ENCODE measurements around the gene RANBP17. TPM values are rescaled to one million over a fixed set of nuclear protein-coding genes. Genes with fewer than 3 reads are reported as not detected.
"Not testable (repeated sequence)": the region's sequence is repeated elsewhere in the genome, so short reads cannot be mapped to it uniquely, and the experiment has no call there.

The RANBP17 gene
- total RNA-seq, 1 experiment from 2014 or later: not detected

DNA sequence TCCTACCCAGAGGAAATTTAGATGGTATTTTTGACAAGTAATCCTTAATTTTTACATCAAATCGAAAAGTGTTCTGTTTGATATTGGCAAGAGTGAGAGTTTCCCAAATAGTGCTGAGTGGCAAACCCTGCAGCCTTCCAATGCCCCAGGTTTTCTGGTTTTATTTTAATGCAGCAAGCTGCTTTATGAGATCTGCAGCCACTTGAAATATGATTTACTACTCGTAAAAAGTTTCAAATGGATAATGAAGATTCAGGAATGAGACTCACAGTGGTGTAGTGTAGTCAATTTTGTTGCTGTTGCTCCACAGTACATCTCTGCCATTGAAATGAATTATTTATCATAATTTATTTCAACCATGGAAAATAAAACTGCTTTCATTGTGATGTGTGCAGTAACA lies 423.6 kb downstream of the RANBP17 start:
- H3K9me3 ChIP-seq (ENCODE audit: low read length): no peaks in the 10 kb centered on the region
- H3K4me2 ChIP-seq (ENCODE audit: low read depth, low read length, poor library complexity, severe bottlenecking): no peak overlapping the region
- DNase-seq: no peak
- H3K27ac ChIP-seq (ENCODE audit: low read length): no peak overlapping the region
- H3K27me3 ChIP-seq (ENCODE audit: low read length): no peaks in the 10 kb centered on the region
- no peak overlapping the region for H3K9ac ChIP-seq (ENCODE audit: low read length)
- H2AFZ ChIP-seq (ENCODE audit: low read length): no peak overlapping the region
- H4K20me1 ChIP-seq (ENCODE audit: insufficient read depth, low read depth, low read length): no peaks in the 10 kb centered on the region
- no peaks in the 10 kb centered on the region for H3K4me1 ChIP-seq (ENCODE audit: low read length)
- H3K4me3 ChIP-seq (ENCODE audit: low read length): no peak overlapping the region
- H3K79me2 ChIP-seq (ENCODE audit: low read length): no peaks in the 10 kb centered on the region
- H3K36me3 ChIP-seq (ENCODE audit: insufficient read depth, low read length): no peaks in the 10 kb centered on the region
- H3K9me2 ChIP-seq (replicated peaks; ENCODE audit: insufficient read depth, low read length): no peaks in the 10 kb centered on the region

DNA sequence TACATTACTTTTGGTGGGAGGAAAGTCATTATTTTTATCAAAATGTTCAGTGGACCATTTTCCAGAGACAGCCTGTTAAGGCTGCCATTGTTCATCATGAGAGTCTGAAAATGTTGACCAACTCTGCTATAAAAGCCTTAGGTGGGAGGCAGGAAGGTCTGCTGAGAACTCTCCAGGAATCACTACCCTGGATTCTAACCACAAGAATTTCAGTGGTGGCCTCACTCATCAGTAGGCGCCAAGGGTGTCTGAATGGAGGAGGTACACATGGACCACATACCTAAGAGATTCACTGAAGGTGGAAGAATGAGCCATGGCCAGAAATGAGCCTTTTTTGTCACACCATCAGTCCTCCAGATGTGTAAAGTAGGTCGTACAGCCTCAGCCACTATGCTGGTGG lies 426.2 kb downstream of the RANBP17 start:
- H4K20me1 ChIP-seq (ENCODE audit: insufficient read depth, low read depth, low read length): no peaks in the 10 kb centered on the region
- no peaks in the 10 kb centered on the region for H3K27me3 ChIP-seq (ENCODE audit: low read length)
- H3K9me3 ChIP-seq (ENCODE audit: low read length): no peaks in the 10 kb centered on the region
- H3K4me1 ChIP-seq (ENCODE audit: low read length): no peaks in the 10 kb centered on the region
- no peaks in the 10 kb centered on the region for H3K36me3 ChIP-seq (ENCODE audit: insufficient read depth, low read length)
- H3K9me2 ChIP-seq (replicated peaks; ENCODE audit: insufficient read depth, low read length): no peaks in the 10 kb centered on the region
- H3K4me2 ChIP-seq (ENCODE audit: low read depth, low read length, poor library complexity, severe bottlenecking): no peak overlapping the region
- H3K4me3 ChIP-seq (ENCODE audit: low read length): no peak overlapping the region
- H3K79me2 ChIP-seq (ENCODE audit: low read length): no peaks in the 10 kb centered on the region
- no peak overlapping the region for H3K27ac ChIP-seq (ENCODE audit: low read length)
- H3K9ac ChIP-seq (ENCODE audit: low read length): no peak overlapping the region
- DNase-seq: no peak
- H2AFZ ChIP-seq (ENCODE audit: low read length): no peak overlapping the region

DNA sequence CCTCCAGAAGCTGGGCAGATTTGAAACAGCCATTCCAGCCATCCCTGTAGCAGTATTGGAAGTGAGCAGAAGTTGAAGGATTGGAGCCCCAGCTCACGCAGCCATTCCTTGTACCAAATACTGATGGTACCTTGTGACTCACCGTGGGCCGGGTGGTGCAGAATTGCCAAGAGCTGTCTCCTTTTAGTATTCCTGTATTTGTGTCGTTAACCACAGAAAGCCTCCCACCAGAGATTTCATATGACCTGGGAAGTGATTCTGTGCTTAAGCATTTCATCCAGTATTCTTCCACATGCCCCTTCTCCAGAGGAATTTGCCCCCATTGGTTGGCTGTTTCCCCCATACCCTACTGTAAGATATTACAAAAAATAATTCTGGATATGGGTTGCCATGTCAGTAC lies 429.6 kb downstream of the RANBP17 start:
- no peak overlapping the region for H2AFZ ChIP-seq (ENCODE audit: low read length)
- H3K9ac ChIP-seq (ENCODE audit: low read length): no peak overlapping the region
- H3K27ac ChIP-seq (ENCODE audit: low read length): no peak overlapping the region
- no peak overlapping the region for H3K4me2 ChIP-seq (ENCODE audit: low read depth, low read length, poor library complexity, severe bottlenecking)
- no peaks in the 10 kb centered on the region for H3K9me3 ChIP-seq (ENCODE audit: low read length)
- H3K27me3 ChIP-seq (ENCODE audit: low read length): no peaks in the 10 kb centered on the region
- DNase-seq: no peak
- H3K36me3 ChIP-seq (ENCODE audit: insufficient read depth, low read length): no peaks in the 10 kb centered on the region
- no peaks in the 10 kb centered on the region for H3K4me1 ChIP-seq (ENCODE audit: low read length)
- no peaks in the 10 kb centered on the region for H3K79me2 ChIP-seq (ENCODE audit: low read length)
- H3K9me2 ChIP-seq (replicated peaks; ENCODE audit: insufficient read depth, low read length): no peaks in the 10 kb centered on the region
- no peaks in the 10 kb centered on the region for H4K20me1 ChIP-seq (ENCODE audit: insufficient read depth, low read depth, low read length)
- no peak overlapping the region for H3K4me3 ChIP-seq (ENCODE audit: low read length)

DNA sequence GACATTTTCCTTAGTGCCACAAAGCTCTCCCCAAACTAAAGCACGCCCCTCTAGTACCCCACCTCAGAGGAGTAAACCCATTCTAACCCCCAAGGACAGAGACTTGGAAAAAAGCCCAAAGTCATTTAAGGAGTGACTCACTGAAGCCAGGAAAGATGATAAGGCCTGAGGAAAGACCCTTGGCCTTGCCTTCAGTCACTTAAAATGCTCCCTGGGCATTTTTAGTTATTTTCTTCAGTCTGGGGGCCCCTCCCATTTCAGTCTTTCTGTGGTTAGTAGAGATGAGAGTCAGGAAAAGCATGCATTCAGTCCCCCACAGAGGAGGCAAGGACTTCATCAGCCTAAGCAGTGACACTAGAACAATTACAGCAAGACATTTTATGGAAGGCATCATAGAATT lies 433.5 kb downstream of the RANBP17 start:
- Histone ChIP-seq H3K36me3 (ENCODE audit: insufficient read depth, low read length) (no peaks in the 10 kb centered on the region), H3K4me2 (ENCODE audit: low read depth, low read length, poor library complexity, severe bottlenecking) (no peak overlapping the region), H3K27me3 (ENCODE audit: low read length) (no peaks in the 10 kb centered on the region), H3K9me2 (replicated peaks; ENCODE audit: insufficient read depth, low read length) (no peaks in the 10 kb centered on the region), H3K9me3 (ENCODE audit: low read length) (no peaks in the 10 kb centered on the region), H3K4me3 (ENCODE audit: low read length) (no peak overlapping the region), H2AFZ (ENCODE audit: low read length) (no peak overlapping the region), H3K4me1 (ENCODE audit: low read length) (peaks cover 7% of the 10 kb centered on the region), H3K27ac (ENCODE audit: low read length) (no peak overlapping the region), H3K79me2 (ENCODE audit: low read length) (no peaks in the 10 kb centered on the region), H4K20me1 (ENCODE audit: insufficient read depth, low read depth, low read length) (no peaks in the 10 kb centered on the region), H3K9ac (ENCODE audit: low read length) (no peak overlapping the region)
- no peak for DNase-seq

DNA sequence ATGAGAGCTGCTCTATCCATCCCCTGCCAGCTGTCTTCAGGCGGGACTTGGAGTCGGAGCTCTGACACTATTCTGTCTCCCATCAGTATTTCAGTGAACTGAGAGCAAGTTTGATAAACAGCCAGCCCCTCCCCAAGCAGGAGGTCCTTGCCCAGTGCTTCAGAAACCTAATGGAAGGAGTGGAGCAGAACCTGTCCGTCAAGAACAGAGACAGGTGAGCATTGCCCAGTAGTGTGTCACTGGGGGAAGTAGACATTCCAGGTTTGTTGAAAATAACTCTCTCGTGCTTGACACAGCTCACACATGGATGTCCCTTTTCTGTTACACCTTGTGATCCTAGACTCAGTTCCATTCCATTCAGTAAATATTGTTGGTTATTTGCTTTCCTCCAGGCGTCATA lies 434.0 kb downstream of the RANBP17 start:
- no peaks in the 10 kb centered on the region for H3K36me3 ChIP-seq (ENCODE audit: insufficient read depth, low read length)
- H3K4me2 ChIP-seq (ENCODE audit: low read depth, low read length, poor library complexity, severe bottlenecking): no peak overlapping the region
- H3K9me2 ChIP-seq (replicated peaks; ENCODE audit: insufficient read depth, low read length): no peaks in the 10 kb centered on the region

DNA sequence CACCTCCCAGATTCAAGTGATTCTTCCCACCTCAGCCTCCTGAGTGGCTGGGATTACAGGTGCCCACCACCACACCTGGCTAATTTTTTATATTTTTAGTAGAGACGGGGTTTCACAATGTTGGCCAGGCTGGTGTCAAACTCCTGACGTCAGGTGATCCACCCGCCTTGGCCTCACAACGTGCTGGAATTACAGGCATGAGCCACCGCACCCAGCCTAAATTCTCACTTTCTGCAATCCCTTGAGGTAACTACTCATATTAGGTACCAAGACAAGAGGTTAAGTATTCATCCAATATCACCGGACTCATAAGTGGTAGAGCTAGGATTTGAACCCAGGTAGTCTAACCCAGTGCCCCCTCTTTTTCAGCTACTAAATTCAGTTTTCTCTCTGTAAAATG lies 436.1 kb downstream of the RANBP17 start:
- not testable (repeated sequence) for H3K36me3 ChIP-seq (ENCODE audit: insufficient read depth, low read length); H3K9ac ChIP-seq (ENCODE audit: low read length); H3K4me1 ChIP-seq (ENCODE audit: low read length); H3K9me3 ChIP-seq (ENCODE audit: low read length); H3K4me2 ChIP-seq (ENCODE audit: low read depth, low read length, poor library complexity, severe bottlenecking); H3K4me3 ChIP-seq (ENCODE audit: low read length); H3K27me3 ChIP-seq (ENCODE audit: low read length); H3K9me2 ChIP-seq (replicated peaks; ENCODE audit: insufficient read depth, low read length); H4K20me1 ChIP-seq (ENCODE audit: insufficient read depth, low read depth, low read length); H2AFZ ChIP-seq (ENCODE audit: low read length); DNase-seq; H3K27ac ChIP-seq (ENCODE audit: low read length); H3K79me2 ChIP-seq (ENCODE audit: low read length)

More for the DNA sequence above, 434.0 kb downstream of the RANBP17 start:
- Histone ChIP-seq H4K20me1 (ENCODE audit: insufficient read depth, low read depth, low read length) (no peaks in the 10 kb centered on the region), H3K9me3 (ENCODE audit: low read length) (no peaks in the 10 kb centered on the region), H3K79me2 (ENCODE audit: low read length) (no peaks in the 10 kb centered on the region), H2AFZ (ENCODE audit: low read length) (no peak overlapping the region), H3K27ac (ENCODE audit: low read length) (no peak overlapping the region), H3K9ac (ENCODE audit: low read length) (no peak overlapping the region), H3K27me3 (ENCODE audit: low read length) (no peaks in the 10 kb centered on the region), H3K4me1 (ENCODE audit: low read length) (peaks cover 7% of the 10 kb centered on the region), H3K4me3 (ENCODE audit: low read length) (no peak overlapping the region)
- DNase-seq: no peak

DNA sequence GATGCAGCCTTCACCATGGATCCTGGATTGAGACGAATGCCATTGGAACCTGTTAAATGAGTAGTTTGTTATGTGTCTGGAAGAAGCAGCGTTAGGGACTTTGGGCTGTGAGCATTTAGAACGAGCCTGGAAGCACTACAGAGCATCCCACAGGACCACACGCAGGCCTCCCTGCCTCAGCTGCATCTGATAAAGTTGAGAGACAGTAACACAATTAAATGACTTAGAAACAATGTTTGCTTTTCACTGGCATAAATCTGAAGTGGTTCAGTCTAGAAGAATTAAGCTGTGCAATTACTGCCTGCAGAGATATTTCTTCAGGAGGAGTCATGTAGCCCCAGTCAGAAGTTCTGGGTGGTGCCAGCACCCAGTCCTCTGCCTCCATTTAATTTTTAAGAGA lies 437.4 kb downstream of the RANBP17 start:
- no peaks in the 10 kb centered on the region for H3K9me2 ChIP-seq (replicated peaks; ENCODE audit: insufficient read depth, low read length)
- H3K27me3 ChIP-seq (ENCODE audit: low read length): no peaks in the 10 kb centered on the region
- H3K4me2 ChIP-seq (ENCODE audit: low read depth, low read length, poor library complexity, severe bottlenecking): no peak overlapping the region
- H3K4me1 ChIP-seq (ENCODE audit: low read length): peaks cover 7% of the 10 kb centered on the region
- DNase-seq: no peak
- no peak overlapping the region for H2AFZ ChIP-seq (ENCODE audit: low read length)
- no peaks in the 10 kb centered on the region for H3K9me3 ChIP-seq (ENCODE audit: low read length)
- H3K9ac ChIP-seq (ENCODE audit: low read length): no peak overlapping the region
- no peaks in the 10 kb centered on the region for H3K36me3 ChIP-seq (ENCODE audit: insufficient read depth, low read length)
- no peaks in the 10 kb centered on the region for H3K79me2 ChIP-seq (ENCODE audit: low read length)
- H3K27ac ChIP-seq (ENCODE audit: low read length): no peak overlapping the region
- no peaks in the 10 kb centered on the region for H4K20me1 ChIP-seq (ENCODE audit: insufficient read depth, low read depth, low read length)
- H3K4me3 ChIP-seq (ENCODE audit: low read length): no peak overlapping the region

DNA sequence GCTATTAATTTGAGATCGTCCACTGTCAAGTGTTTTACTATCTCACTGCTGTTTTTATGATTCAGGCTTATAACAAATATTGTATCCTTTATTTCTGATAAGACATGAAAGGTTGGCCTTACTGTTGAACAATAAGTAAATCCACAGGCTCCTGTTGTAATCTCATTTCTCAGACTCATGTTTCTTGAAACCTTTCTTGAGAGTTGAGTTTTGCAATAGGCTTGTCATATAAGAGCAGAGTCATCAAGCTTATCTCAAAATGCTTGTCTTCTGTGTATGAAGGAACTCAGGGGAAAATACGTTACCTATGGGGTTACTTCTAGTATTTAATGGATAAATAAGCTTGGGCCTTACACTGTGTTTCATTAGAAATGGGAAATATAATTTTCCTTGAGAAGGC lies 438.0 kb downstream of the RANBP17 start:
- no peak for DNase-seq
- H3K27ac ChIP-seq (ENCODE audit: low read length): no peak overlapping the region
- no peaks in the 10 kb centered on the region for H3K27me3 ChIP-seq (ENCODE audit: low read length)
- no peaks in the 10 kb centered on the region for H3K79me2 ChIP-seq (ENCODE audit: low read length)
- H3K4me3 ChIP-seq (ENCODE audit: low read length): no peak overlapping the region
- no peaks in the 10 kb centered on the region for H3K9me2 ChIP-seq (replicated peaks; ENCODE audit: insufficient read depth, low read length)
- no peak overlapping the region for H3K4me2 ChIP-seq (ENCODE audit: low read depth, low read length, poor library complexity, severe bottlenecking)
- peaks cover 7% of the 10 kb centered on the region for H3K4me1 ChIP-seq (ENCODE audit: low read length)
- H3K9me3 ChIP-seq (ENCODE audit: low read length): no peaks in the 10 kb centered on the region
- no peaks in the 10 kb centered on the region for H3K36me3 ChIP-seq (ENCODE audit: insufficient read depth, low read length)
- H4K20me1 ChIP-seq (ENCODE audit: insufficient read depth, low read depth, low read length): no peaks in the 10 kb centered on the region
- H3K9ac ChIP-seq (ENCODE audit: low read length): no peak overlapping the region
- H2AFZ ChIP-seq (ENCODE audit: low read length): no peak overlapping the region

DNA sequence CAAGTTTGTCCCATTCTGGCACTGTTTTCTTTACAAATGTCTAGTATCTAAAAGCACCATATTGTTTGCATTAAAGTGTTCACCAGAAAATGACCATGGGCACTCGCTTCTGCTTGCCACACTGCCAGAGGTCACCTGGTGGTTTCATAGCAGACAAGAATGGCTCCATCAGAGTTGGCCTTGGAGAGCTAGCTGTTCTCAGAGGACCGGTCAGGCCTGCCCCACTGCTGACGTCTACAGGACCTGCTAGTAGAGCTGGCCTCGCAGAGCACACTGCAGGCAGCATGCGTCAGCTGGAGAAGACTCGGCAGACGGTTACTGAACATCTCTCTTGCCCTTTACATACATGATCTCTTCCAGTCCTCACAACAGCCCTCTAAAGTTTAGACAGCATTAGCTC lies 438.5 kb downstream of the RANBP17 start:
- Histone ChIP-seq H3K9me2 (replicated peaks; ENCODE audit: insufficient read depth, low read length) (no peaks in the 10 kb centered on the region), H3K79me2 (ENCODE audit: low read length) (no peaks in the 10 kb centered on the region), H2AFZ (ENCODE audit: low read length) (no peak overlapping the region), H3K36me3 (ENCODE audit: insufficient read depth, low read length) (no peaks in the 10 kb centered on the region), H4K20me1 (ENCODE audit: insufficient read depth, low read depth, low read length) (no peaks in the 10 kb centered on the region), H3K4me3 (ENCODE audit: low read length) (no peak overlapping the region), H3K9ac (ENCODE audit: low read length) (no peak overlapping the region), H3K4me2 (ENCODE audit: low read depth, low read length, poor library complexity, severe bottlenecking) (no peak overlapping the region), H3K27me3 (ENCODE audit: low read length) (no peaks in the 10 kb centered on the region), H3K4me1 (ENCODE audit: low read length) (peaks cover 7% of the 10 kb centered on the region), H3K27ac (ENCODE audit: low read length) (no peak overlapping the region), H3K9me3 (ENCODE audit: low read length) (no peaks in the 10 kb centered on the region)
- DNase-seq: no peak

Data from Karpas-422 (cell line).